ENCODE results near the gene INHBC.

The INHBC gene

DNA sequence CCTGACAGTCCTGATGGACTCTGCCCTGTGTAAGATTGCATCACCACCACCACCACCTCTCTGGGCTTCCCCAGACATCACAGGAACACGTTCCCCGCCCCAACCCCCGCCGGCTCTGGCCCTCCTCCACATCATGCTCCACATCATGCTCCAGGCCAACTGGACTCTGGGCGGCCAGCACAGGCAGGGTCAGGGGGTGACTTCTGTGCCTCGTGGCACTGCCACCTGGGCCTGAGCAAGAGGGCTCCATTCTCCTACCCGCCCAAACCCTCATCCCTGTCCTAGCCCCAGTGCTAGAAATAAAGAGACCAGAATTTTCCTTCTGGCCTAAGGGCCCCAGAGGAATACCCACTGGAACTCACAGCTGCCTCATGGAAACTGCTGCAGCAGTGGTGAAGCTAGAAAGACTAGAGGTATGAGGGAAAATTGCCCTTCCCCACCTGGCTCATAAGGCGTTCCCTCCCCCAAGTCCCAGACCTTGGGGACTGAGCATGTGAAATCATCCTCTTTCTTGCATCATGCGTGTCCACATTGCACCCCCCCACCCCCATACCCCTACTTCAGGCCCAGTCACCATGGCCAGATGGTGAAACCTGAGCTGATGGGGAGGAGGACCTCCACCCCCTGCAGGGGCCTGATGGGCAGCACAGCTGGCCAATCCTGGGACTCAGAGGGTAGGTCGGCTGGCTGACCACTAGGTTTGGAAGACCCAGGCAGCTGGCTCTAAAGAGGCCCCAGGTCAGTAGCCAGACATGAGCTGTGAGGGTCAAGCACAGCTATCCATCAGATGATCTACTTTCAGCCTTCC lies 20.2 kb downstream of the INHBC start, which contains the start of gene INHBE:
TSS of gene INHBE (plus strand) at position 742 of the 808 bp plus-strand sequence. CDS start 230 bp downstream, outside the sequence.
- ATAC-seq: no peak

- no peak for ATAC-seq
Measured at GRCh38 chr12:57455374-57456144, 21.0 kb downstream of the INHBC start.

DNA sequence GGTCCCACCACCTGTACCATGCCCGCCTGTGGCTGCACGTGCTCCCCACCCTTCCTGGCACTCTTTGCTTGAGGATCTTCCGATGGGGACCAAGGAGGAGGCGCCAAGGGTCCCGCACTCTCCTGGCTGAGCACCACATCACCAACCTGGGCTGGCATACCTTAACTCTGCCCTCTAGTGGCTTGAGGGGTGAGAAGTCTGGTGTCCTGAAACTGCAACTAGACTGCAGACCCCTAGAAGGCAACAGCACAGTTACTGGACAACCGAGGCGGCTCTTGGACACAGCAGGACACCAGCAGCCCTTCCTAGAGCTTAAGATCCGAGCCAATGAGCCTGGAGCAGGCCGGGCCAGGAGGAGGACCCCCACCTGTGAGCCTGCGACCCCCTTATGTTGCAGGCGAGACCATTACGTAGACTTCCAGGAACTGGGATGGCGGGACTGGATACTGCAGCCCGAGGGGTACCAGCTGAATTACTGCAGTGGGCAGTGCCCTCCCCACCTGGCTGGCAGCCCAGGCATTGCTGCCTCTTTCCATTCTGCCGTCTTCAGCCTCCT lies 21.6 kb downstream of the INHBC start:
- peak; percentile 26 to 46 for ATAC-seq

DNA sequence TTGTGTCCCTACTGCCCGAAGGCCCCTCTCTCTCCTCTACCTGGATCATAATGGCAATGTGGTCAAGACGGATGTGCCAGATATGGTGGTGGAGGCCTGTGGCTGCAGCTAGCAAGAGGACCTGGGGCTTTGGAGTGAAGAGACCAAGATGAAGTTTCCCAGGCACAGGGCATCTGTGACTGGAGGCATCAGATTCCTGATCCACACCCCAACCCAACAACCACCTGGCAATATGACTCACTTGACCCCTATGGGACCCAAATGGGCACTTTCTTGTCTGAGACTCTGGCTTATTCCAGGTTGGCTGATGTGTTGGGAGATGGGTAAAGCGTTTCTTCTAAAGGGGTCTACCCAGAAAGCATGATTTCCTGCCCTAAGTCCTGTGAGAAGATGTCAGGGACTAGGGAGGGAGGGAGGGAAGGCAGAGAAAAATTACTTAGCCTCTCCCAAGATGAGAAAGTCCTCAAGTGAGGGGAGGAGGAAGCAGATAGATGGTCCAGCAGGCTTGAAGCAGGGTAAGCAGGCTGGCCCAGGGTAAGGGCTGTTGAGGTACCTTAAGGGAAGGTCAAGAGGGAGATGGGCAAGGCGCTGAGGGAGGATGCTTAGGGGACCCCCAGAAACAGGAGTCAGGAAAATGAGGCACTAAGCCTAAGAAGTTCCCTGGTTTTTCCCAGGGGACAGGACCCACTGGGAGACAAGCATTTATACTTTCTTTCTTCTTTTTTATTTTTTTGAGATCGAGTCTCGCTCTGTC lies 22.3 kb downstream of the INHBC start:
- ATAC-seq: no peak

- ATAC-seq: no peak
Measured at GRCh38 chr12:57458665-57459054, 24.1 kb downstream of the INHBC start.

DNA sequence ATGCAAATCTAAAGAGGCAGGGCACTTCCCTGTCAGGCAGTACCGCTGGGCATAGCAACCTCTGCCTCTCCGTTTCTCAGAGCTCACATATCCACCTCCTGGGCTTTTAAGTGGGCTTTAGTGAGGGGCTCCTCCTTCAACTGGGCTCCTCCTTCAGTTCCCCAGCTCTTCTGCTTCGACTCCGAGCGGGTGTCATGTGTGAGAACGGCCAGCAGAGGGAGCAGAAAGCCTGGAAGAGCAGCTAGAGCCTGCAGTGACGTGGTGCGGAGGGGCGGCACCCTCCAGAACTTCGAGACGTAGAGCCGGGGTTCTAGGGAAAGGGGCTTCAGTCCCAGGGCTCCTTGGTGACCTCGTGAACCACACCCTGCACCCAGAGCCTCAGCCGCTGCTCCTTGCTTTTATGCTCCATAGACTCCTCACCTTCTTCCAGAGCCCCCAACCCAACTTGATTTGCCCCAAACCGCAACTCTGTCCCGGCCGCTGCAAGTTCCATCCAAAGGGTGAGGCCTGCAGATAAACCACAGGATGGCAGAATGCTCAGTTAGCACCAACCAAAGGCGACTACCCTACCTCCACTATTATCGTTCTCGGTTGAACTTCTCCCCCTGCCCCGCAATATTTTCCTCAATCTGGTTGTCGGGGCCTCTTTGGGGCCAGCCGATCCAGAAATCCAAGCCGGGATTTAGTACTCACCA lies 24.6 kb downstream of the INHBC start:
- peak; percentile 73 to 76 for ATAC-seq

DNA sequence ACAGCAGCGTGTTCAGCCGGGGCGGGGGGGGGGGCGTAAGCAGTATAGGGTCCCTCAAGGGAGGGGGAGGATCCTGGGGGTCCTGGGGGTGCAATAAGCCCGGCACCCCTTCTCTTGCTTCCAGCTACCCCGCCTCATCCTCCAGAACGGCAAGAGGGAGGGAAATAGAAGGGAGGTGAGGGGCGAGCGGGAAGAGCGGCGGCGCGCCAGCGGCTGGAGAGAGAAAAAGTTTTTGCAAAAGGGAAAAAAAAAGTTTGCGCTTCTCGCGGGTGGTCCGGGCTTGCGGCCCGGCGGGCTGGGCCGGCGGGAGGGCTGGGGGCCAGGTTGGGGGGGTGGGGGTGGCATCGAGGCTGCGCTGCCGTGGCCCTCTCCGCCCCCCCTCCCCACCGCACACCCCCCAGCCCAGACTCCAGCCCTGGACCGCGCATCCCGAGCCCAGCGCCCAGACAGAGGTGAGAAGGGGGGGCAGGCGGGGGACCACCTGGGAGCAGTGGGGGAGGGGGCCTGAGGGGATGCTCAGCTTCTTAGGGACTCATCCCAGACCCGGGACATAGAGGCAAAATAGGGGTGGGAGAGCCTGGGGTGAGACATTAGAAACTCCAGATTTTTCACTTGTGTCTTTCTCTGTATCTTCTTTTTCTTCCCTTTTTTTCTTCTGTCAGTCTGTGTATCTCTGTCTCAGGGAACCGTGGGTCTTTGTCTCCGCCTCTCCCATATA lies 25.3 kb downstream of the INHBC start, which contains the start of gene GLI1:
TSS of gene GLI1 (plus strand) at position 36 of the 718 bp plus-strand sequence. CDS start 3,907 bp downstream, outside the sequence.
- ATAC-seq: peak in 1 of 2 donors; percentile 7

DNA sequence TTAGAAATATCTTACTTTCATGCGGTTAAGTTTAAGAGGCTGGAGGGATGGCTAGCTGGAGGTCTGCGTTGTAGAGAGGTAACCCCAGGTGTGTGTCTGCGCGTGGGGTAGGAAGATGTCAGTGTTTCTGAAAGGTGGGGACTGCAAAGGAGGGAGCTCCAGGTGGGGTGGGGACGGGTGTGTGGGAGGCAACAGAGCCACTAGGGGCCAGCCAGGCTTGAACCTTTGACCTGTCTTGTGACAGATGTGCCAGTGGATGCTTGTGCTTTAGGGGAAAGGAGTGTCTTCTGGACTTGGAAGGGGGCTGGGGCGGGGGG lies 25.8 kb downstream of the INHBC start:
- no peak for ATAC-seq

DNA sequence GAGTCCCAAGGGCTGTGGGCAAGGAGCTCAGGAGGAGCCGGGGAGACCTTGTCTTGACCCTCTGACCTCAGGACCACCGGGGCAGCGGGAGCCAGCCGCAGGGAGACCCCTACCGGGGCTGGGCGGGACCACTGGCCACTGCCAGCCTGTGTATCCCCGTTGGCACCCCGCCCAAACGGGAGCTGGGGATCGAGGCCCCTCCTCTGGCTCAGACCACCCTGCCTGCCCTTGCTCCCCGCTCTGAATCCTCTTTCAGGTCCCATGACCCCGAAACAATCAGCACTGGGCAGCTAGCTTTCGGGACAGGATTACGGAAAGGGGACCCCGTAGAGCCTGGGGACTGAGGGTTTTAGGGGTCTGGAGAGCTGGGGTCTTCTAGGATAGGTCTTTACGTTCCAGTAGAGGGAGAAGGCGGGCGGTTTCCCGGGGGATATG lies 26.3 kb downstream of the INHBC start:
- no peak for ATAC-seq

DNA sequence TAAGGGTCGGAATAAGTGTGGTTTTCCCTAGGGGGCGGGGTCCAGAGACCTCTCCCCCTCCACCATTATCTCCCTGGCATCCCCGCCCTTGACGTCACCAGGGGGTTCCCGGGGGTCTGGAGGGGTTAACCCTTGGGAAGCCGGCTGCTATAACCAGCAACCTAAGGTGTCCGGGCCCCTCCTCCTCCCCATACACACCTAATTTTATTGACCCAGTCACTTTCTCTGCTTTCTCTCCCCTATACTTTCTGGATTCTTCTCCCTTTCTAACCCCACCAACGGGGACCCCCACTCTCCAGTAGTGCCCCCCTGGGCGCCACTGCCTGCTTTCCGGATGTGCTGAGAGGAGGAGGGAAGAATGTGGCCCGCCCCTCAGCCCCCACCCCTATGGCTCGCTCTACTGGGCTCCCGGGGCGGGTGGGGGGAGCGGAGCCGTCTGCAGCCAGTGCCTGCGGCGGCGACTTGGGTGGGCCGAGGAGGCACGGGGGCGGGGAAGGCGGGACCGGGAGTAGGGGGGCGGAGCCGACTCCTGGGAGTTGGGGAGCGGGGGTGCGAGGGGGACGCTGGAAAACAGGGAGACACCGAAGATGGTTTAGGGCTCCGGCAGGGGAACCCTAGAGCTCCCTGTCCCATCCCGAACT lies 26.8 kb downstream of the INHBC start:
- ATAC-seq: no peak

- ATAC-seq: no peak
Measured at GRCh38 chr12:57461917-57462250, 27.3 kb downstream of the INHBC start.

- ATAC-seq: peak; percentile 84 to 89
Measured at GRCh38 chr12:57462251-57462911, 27.8 kb downstream of the INHBC start.

- no peak for ATAC-seq
Measured at GRCh38 chr12:57462912-57463253, 28.3 kb downstream of the INHBC start.

DNA sequence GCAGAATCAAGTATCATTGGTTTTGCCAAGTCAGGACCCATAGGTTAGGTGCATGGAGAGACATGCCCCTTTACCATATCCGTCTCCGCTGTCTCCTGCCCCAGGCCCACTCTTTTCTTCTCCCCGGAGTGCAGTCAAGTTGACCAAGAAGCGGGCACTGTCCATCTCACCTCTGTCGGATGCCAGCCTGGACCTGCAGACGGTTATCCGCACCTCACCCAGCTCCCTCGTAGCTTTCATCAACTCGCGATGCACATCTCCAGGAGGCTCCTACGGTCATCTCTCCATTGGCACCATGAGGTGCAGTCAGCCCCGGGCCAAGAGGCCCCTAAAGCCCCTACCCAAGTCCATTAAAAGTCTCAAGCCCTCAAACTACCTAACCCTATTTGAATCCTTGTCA lies 30.0 kb downstream of the INHBC start:
- no peak for ATAC-seq

DNA sequence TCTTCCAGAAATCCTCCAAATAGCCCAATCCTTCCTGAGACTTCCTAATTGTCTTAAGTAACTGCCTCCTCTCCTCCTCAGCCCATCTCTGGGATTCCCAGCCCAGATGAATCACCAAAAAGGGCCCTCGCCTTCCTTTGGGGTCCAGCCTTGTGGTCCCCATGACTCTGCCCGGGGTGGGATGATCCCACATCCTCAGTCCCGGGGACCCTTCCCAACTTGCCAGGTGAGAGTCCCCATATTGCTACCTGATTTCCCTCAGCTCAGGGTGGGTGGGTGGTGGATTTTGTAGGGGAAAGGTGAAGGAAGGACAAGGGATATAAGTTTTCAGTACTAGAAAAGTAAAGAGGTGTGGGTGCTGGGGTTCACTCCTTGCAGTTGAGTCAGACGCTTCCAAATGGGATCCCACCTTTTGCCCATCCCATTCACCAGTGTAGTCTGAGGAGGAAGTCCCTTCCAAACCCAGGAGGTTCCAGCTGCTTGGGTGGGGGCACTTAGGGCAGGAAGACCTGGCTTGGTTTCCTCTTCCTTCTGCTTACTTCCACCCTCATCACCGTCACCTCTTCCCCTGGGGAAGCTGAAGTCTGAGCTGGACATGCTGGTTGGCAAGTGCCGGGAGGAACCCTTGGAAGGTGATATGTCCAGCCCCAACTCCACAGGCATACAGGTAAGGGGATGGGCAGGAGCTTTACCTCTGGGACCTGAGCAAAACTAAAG lies 30.6 kb downstream of the INHBC start:
- ATAC-seq: no peak

GRCh38 chr12:57465747-57466505 lies 31.3 kb downstream of the INHBC start:
- no peak for ATAC-seq

GRCh38 chr12:57467212-57467874 lies 32.8 kb downstream of the INHBC start:
- no peak for ATAC-seq

DNA sequence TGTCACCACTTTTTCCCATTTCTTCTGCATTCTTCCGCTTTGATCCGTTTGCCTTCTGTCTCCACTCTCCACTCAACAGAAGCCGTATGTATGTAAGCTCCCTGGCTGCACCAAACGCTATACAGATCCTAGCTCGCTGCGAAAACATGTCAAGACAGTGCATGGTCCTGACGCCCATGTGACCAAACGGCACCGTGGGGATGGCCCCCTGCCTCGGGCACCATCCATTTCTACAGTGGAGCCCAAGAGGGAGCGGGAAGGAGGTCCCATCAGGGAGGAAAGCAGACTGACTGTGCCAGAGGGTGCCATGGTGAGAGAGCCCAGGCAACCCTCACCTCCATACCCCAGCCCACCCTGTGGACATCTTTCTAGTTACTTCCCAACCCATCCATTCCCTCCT lies 33.3 kb downstream of the INHBC start:
- no peak for ATAC-seq
